HG03196 (cell line): ENCODE data around the gene RPAP3.

ENCODE experiments used
- ATAC-seq: cut with Tn5 transposase; IDR thresholded peaks from one replicate; pipeline ENCODE4 v1.9.1; 2021; ENCODE audit not compliant: unreplicated experiment

Gene RPAP3

GRCh38 chr12:47743311-47743860 is 37.6 kb upstream of the RPAP3 start:
- ATAC-seq, result no peak

GRCh38 chr12:47742253-47742825 is 36.5 kb upstream of the RPAP3 start:
- no peak for ATAC-seq

- ATAC-seq, result peak; percentile 34
Observed at GRCh38 chr12:47741340-47741703, 35.5 kb upstream of the RPAP3 start.

GRCh38 chr12:47740606-47741339 is 34.9 kb upstream of the RPAP3 start:
- ATAC-seq, result peak; percentile 48

GRCh38 chr12:47739979-47740378 is 34.1 kb upstream of the RPAP3 start:
- ATAC-seq, result peak; percentile 49

GRCh38 chr12:47739297-47739696 is 33.5 kb upstream of the RPAP3 start:
- ATAC-seq, result no peak

GRCh38 chr12:47737936-47738594 is 32.2 kb upstream of the RPAP3 start:
- no peak for ATAC-seq

GRCh38 chr12:47736877-47737676 is 31.2 kb upstream of the RPAP3 start:
- no peak for ATAC-seq

- ATAC-seq, result no peak
Observed at GRCh38 chr12:47736216-47736615, 30.4 kb upstream of the RPAP3 start.

GRCh38 chr12:47735649-47736048 is 29.8 kb upstream of the RPAP3 start:
- ATAC-seq, result no peak

- no peak for ATAC-seq
Observed at GRCh38 chr12:47734725-47735480, 29.1 kb upstream of the RPAP3 start.

- no peak for ATAC-seq
Observed at GRCh38 chr12:47733142-47733541, 27.3 kb upstream of the RPAP3 start.

- ATAC-seq, result no peak
Observed at GRCh38 chr12:47732504-47732903, 26.7 kb upstream of the RPAP3 start.

- ATAC-seq, result no peak
Observed at GRCh38 chr12:47731723-47732122, 25.9 kb upstream of the RPAP3 start.

- no peak for ATAC-seq
Observed at GRCh38 chr12:47730341-47730744, 24.5 kb upstream of the RPAP3 start.

GRCh38 chr12:47729233-47729632 is 23.4 kb upstream of the RPAP3 start:
- no peak for ATAC-seq

GRCh38 chr12:47725893-47726292 is 20.1 kb upstream of the RPAP3 start:
- ATAC-seq, result peak; percentile 80

- ATAC-seq, result no peak
Observed at GRCh38 chr12:47725091-47725772, 19.4 kb upstream of the RPAP3 start, which contains the start of gene ENDOU. ENDOU (minus strand) TSS chr12:47725490; CDS start chr12:47725413, 77 bp downstream.

- no peak for ATAC-seq
Observed at GRCh38 chr12:47722941-47723631, 17.3 kb upstream of the RPAP3 start.
